Measurements from ENCODE around the gene NCS1.

DNA sequence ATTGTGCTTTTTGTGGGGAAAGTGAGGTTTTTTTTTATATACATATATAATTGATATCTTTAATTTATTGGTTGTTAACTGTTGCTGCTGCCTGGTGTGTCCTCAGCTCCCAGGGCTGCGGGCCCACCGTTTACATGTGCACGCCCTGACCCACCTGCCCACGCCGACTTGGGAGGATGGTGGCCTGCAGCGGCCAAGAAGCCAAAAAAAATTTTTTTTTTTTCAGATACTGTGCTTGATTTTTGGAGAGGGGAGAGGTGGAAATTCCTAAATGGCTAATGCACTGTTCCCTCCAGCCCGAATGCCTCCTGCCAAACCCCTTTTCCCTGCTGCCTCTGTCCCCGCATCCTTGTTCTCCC, 61.4 kb downstream of the NCS1 start:
- TF ChIP-seq, protein P1, sequence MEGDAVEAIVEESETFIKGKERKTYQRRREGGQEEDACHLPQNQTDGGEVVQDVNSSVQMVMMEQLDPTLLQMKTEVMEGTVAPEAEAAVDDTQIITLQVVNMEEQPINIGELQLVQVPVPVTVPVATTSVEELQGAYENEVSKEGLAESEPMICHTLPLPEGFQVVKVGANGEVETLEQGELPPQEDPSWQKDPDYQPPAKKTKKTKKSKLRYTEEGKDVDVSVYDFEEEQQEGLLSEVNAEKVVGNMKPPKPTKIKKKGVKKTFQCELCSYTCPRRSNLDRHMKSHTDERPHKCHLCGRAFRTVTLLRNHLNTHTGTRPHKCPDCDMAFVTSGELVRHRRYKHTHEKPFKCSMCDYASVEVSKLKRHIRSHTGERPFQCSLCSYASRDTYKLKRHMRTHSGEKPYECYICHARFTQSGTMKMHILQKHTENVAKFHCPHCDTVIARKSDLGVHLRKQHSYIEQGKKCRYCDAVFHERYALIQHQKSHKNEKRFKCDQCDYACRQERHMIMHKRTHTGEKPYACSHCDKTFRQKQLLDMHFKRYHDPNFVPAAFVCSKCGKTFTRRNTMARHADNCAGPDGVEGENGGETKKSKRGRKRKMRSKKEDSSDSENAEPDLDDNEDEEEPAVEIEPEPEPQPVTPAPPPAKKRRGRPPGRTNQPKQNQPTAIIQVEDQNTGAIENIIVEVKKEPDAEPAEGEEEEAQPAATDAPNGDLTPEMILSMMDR (IDR thresholded peaks at IDR 0.05), result no peak
- TF ChIP-seq POLR2A (IDR thresholded peaks at IDR 0.05) (no peak), POLR2AphosphoS5 (IDR thresholded peaks at IDR 0.05) (no peak)
